HepG2 (cell line): ENCODE data around the gene TRMT112. TPM values are rescaled to one million over a fixed set of nuclear protein-coding genes. Genes with fewer than 3 reads are reported as not detected.

Experiments
- ATF5 ChIP-seq: sonication (generic); formaldehyde crosslinking; IDR thresholded peaks from 2 replicates; pipeline ENCODE4 v1.4.0; 2020; ENCODE audit warnings: mild to moderate bottlenecking, low read depth, missing genetic modification reagents
- FOXA1 ChIP-seq, 2 experiments: fragments of 450-650 bp in 1 of 2; sonication (generic) in 1 of 2; formaldehyde crosslinking in 1 of 2; IDR thresholded peaks; 2 replicates each; pipeline versions ENCODE4 v1.4.0 to v1.6.1; 2016 to 2020; ENCODE audit warnings: missing genetic modification reagents in 1 of 2
- GLI4 ChIP-seq: sonication (generic); formaldehyde crosslinking; IDR thresholded peaks from 2 replicates; pipeline ENCODE4 v1.5.1; 2020; ENCODE audit warnings: missing genetic modification reagents, mild to moderate bottlenecking, moderate library complexity, borderline replicate concordance
- HNF4G ChIP-seq, 2 experiments: sonication (generic) in 1 of 2; formaldehyde crosslinking in 1 of 2; IDR thresholded peaks; 2 replicates each; pipeline versions ENCODE4 v1.4.0 to v1.6.1; 2011 to 2020; ENCODE audit warnings: borderline replicate concordance in 2 of 2, low read depth in 2 of 2, mild to moderate bottlenecking in 2 of 2, low read length in 1 of 2, missing genetic modification reagents in 1 of 2, moderate library complexity in 1 of 2
- MED13 ChIP-seq: sonication (generic); formaldehyde crosslinking; IDR thresholded peaks from 2 replicates; pipeline ENCODE4 v1.5.0; 2020; ENCODE audit warnings: missing genetic modification reagents
- MIER3 ChIP-seq: IDR thresholded peaks from 2 replicates; pipeline ENCODE4 v1.6.1; 2016; ENCODE audit warnings: missing compliant biosample characterization, borderline replicate concordance
- NFYB ChIP-seq: sonication (generic); formaldehyde crosslinking; IDR thresholded peaks from 2 replicates; pipeline ENCODE4 v1.4.0; 2020; ENCODE audit warnings: missing genetic modification reagents
- PAWR ChIP-seq: sonication (generic); formaldehyde crosslinking; IDR thresholded peaks from 2 replicates; pipeline ENCODE4 v1.4.0; 2020; ENCODE audit warnings: missing genetic modification reagents, mild to moderate bottlenecking, borderline replicate concordance
- RBFOX2 ChIP-seq: fragments of 200-400 bp; formaldehyde crosslinking; IDR thresholded peaks from 2 replicates; pipeline ENCODE4 v1.6.1; 2017; ENCODE audit warnings: low read depth, mild to moderate bottlenecking, low read length
- RNF2 ChIP-seq: fragments of 450-650 bp; conservative IDR thresholded peaks from 2 replicates; pipeline ENCODE4 v1.6.1; 2016; ENCODE audit warnings: low read depth
- SMC3 ChIP-seq: IDR thresholded peaks from 2 replicates; pipeline ENCODE4 v1.6.1; 2011; ENCODE audit warnings: low read length, improper control_type of control experiment
- TARDBP ChIP-seq: sonication (generic); formaldehyde crosslinking; IDR thresholded peaks from 2 replicates; pipeline ENCODE4 v1.8.0; 2022; ENCODE audit warnings: mild to moderate bottlenecking, missing genetic modification reagents
- TMF1 ChIP-seq: sonication (generic); formaldehyde crosslinking; IDR thresholded peaks from 2 replicates; pipeline ENCODE4 v1.8.1; 2022; ENCODE audit warnings: low read depth, missing genetic modification reagents
- ZFP62 ChIP-seq: sonication (generic); formaldehyde crosslinking; IDR thresholded peaks from 2 replicates; pipeline ENCODE4 v1.4.0; 2020; ENCODE audit warnings: missing genetic modification reagents
- ZNF101 ChIP-seq: sonication (generic); formaldehyde crosslinking; IDR thresholded peaks from 2 replicates; pipeline ENCODE4 v1.4.0; 2020; ENCODE audit warnings: mild to moderate bottlenecking, low read depth, missing genetic modification reagents, borderline replicate concordance
- ZNF777 ChIP-seq: sonication (generic); formaldehyde crosslinking; IDR thresholded peaks from 2 replicates; pipeline ENCODE4 v1.4.0; 2020; ENCODE audit warnings: missing genetic modification reagents
- polyA plus RNA-seq, 8 experiments: library from polyadenylated mRNA; depleted of rRNA in 3 of 8; stranded (reverse) in 7 of 8; unstranded in 1 of 8; fragments of >200 nt; fragmentation: Illumina TruSeq in 4 of 8; extraction: Trizol in 4 of 8; gene quantifications; 2 replicates each; pipeline versions ENCODE4 v1.2.1 to v1.2.3, GENCODE V29; 2011 to 2016; ENCODE audit warnings: low read depth in 4 of 8, missing spikeins in 1 of 8, mixed read lengths in 1 of 8; ENCODE audit not compliant: insufficient read depth in 1 of 8
- total RNA-seq, 5 experiments: library from RNA; depleted of rRNA; stranded (reverse); fragments of >200 nt; fragmentation: Illumina TruSeq; extraction: Trizol; gene quantifications; 2 replicates each; pipeline ENCODE4 v1.2.3, GENCODE V29; 2016; ENCODE audit warnings: low read depth in 1 of 5
- TF ChIP-seq, protein P1 (sequence below): sonication (generic); formaldehyde crosslinking; IDR thresholded peaks from 2 replicates; pipeline ENCODE4 v1.5.1; 2020; ENCODE audit warnings: mild to moderate bottlenecking, moderate library complexity, missing genetic modification reagents
- TF ChIP-seq, protein P2 (sequence below), 2 experiments: sonication (generic) in 1 of 2; formaldehyde crosslinking in 1 of 2; IDR thresholded peaks; 2 replicates each; pipeline versions ENCODE4 v1.6.1 to v1.9.0; 2014 to 2022; ENCODE audit warnings: antibody characterized with exemption in 1 of 2, borderline replicate concordance in 1 of 2, inconsistent platforms in 1 of 2, low read depth in 1 of 2, missing genetic modification reagents in 1 of 2
- TF ChIP-seq, protein P3 (sequence below): sonication (generic); formaldehyde crosslinking; IDR thresholded peaks from 2 replicates; pipeline ENCODE4 v1.4.0; 2020; ENCODE audit warnings: mild to moderate bottlenecking, missing genetic modification reagents

Gene TRMT112
- total and polyA plus RNA-seq, 2 of the 13 experiments (the other 11 are each of a cell fraction or from before 2014, with no cell fraction given) = 186 to 409 TPM

GRCh38 chr11:64305691-64306562 is 11.4 kb downstream of the TRMT112 start (continued):
- TF ChIP-seq, protein P1, sequence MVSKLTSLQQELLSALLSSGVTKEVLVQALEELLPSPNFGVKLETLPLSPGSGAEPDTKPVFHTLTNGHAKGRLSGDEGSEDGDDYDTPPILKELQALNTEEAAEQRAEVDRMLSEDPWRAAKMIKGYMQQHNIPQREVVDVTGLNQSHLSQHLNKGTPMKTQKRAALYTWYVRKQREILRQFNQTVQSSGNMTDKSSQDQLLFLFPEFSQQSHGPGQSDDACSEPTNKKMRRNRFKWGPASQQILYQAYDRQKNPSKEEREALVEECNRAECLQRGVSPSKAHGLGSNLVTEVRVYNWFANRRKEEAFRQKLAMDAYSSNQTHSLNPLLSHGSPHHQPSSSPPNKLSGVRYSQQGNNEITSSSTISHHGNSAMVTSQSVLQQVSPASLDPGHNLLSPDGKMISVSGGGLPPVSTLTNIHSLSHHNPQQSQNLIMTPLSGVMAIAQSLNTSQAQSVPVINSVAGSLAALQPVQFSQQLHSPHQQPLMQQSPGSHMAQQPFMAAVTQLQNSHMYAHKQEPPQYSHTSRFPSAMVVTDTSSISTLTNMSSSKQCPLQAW (CRISPR knock-in tag) = peak; percentile 61; the same call in 1 of the 2 replicates
- TF ChIP-seq ZFP62 (CRISPR knock-in tag) = no peak
- peak; percentile 43; the same call in 1 of the 2 replicates for TF ChIP-seq ZNF777 (CRISPR knock-in tag)
- TF ChIP-seq FOXA1 (IDR thresholded peaks at IDR 0.05) = no peak
- TF ChIP-seq FOXA1 (CRISPR knock-in tag; IDR thresholded peaks at IDR 0.05) = no peak
- TF ChIP-seq, protein P2, sequence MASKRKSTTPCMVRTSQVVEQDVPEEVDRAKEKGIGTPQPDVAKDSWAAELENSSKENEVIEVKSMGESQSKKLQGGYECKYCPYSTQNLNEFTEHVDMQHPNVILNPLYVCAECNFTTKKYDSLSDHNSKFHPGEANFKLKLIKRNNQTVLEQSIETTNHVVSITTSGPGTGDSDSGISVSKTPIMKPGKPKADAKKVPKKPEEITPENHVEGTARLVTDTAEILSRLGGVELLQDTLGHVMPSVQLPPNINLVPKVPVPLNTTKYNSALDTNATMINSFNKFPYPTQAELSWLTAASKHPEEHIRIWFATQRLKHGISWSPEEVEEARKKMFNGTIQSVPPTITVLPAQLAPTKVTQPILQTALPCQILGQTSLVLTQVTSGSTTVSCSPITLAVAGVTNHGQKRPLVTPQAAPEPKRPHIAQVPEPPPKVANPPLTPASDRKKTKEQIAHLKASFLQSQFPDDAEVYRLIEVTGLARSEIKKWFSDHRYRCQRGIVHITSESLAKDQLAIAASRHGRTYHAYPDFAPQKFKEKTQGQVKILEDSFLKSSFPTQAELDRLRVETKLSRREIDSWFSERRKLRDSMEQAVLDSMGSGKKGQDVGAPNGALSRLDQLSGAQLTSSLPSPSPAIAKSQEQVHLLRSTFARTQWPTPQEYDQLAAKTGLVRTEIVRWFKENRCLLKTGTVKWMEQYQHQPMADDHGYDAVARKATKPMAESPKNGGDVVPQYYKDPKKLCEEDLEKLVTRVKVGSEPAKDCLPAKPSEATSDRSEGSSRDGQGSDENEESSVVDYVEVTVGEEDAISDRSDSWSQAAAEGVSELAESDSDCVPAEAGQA (IDR thresholded peaks at IDR 0.05; ENCODE audit: low read depth) = no peak
- TF ChIP-seq, protein P2 (CRISPR knock-in tag; IDR thresholded peaks at IDR 0.05; ENCODE audit: borderline replicate concordance) = no peak
- TF ChIP-seq SMC3 = no peak
- peak; percentile 85 for TF ChIP-seq RBFOX2
- TF ChIP-seq TARDBP = peak; percentile 28; the same call in 1 of the 2 replicates
- TF ChIP-seq GLI4 (CRISPR knock-in tag) = no peak; the same call in 1 of the 2 replicates
- TF ChIP-seq, protein P3, sequence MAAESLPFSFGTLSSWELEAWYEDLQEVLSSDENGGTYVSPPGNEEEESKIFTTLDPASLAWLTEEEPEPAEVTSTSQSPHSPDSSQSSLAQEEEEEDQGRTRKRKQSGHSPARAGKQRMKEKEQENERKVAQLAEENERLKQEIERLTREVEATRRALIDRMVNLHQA = no peak
- no peak for TF ChIP-seq ZNF101 (CRISPR knock-in tag)
- TF ChIP-seq MIER3 (CRISPR knock-in tag) = no peak
- TF ChIP-seq RNF2 = no peak
- no peak for TF ChIP-seq TMF1 (CRISPR knock-in tag)
- no peak; the same call in none of the 2 replicates for TF ChIP-seq MED13 (CRISPR knock-in tag)
- TF ChIP-seq PAWR = no peak
- peak; percentile 52; the same call in 1 of the 2 replicates for TF ChIP-seq HNF4G (IDR thresholded peaks at IDR 0.05; ENCODE audit: borderline replicate concordance, low read depth, low read length)
- peak; percentile 67; the same call in 1 of the 2 replicates for TF ChIP-seq HNF4G (CRISPR knock-in tag; IDR thresholded peaks at IDR 0.05; ENCODE audit: borderline replicate concordance, low read depth)
- TF ChIP-seq ATF5 (CRISPR knock-in tag) = no peak
- no peak for TF ChIP-seq NFYB (CRISPR knock-in tag)
